NCI-H345 (cell line): ENCODE results near the gene PRDX5.
"Not testable (repeated sequence)": the region's sequence is repeated elsewhere in the genome, so short reads cannot be mapped to it uniquely, and the experiment has no call there.

ENCODE experiments used
- DNase-seq: peaks from one replicate; lab custom pipeline; 2025; lab: John Stamatoyannopoulos, UW

Gene PRDX5

DNA sequence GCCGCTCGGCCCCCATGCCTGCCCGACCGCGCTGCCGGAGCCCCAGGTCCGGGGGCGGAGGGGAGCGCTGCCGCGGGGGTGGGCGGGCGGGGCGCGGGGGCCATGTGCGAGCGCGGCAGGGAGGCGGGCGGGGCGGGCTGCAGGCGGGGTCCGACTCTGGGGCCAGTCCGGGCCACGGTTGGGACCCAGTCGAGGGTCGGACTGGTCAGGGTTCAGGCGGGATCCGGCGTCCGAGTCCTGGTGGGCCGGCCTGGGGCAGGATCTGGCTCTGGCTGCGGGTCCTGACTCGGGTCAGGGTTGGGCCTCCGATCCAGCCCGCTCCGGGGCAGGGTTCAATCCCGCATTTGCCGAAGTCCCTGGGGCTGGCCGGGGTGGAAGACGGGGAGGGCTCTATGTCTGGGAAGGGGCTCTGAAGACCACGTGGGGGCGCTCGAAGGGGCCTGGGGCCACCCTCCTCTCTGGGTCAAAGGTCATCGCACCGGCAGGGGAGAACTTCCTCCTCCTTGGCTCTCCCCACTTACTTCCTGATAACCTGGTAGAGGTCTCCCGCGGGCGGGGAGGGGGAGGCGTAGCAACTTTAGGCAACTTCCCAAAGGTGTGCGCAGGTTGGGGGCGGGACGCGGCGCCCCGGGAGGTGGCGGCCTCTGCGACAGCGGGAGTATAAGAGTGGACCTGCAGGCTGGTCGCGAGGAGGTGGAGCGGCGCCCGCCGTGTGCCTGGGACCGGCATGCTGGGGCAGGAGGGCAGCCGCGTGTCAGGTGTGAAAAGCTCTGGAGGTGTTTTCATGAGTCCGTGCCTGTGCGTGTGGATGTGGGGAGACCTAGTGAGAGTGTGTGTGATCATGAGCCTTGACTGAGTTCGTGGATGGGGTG is 12.0 kb upstream of the PRDX5 start:
- peak; percentile 61 for DNase-seq

DNA sequence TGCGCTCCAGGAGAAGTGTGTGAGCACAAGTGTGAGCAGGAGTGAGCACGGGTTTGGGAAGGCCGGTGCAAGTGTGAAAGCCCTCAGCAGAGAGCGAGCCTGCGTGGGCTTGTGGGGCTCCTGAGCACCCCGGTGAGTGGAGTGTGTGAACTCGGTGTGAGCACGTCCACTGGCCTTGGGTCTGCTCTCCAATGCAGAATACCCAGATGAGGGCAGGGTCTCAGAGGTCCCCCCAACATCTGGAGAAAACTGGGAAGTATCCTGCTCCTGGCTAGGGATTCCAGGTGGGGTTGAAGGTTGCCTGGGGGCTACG is 11.4 kb upstream of the PRDX5 start:
- DNase-seq, result no peak

DNA sequence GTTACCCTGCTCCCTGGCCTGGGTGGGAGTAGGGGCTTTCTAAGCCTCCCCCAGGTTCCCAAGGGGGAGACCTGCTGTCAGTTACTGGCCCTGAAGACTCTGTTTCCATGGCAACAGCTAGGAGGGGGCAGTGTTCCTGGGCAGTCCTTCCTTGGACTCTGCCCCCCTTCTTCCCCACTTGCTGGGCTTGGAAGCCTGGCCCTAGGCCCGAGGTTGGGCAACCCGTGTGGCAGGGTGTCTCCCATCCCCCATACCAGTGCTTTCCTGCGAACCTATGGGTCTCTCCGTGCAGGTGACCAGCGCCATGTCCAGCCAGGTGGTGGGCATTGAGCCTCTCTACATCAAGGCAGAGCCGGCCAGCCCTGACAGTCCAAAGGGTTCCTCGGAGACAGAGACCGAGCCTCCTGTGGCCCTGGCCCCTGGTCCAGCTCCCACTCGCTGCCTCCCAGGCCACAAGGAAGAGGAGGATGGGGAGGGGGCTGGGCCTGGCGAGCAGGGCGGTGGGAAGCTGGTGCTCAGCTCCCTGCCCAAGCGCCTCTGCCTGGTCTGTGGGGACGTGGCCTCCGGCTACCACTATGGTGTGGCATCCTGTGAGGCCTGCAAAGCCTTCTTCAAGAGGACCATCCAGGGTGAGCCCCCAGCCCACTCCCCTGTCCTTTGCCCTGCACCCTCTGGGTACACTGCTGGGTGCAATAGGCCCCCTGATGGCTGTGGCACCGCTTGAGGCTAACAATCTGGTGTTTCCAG is 10.9 kb upstream of the PRDX5 start:
- DNase-seq, result no peak

DNA sequence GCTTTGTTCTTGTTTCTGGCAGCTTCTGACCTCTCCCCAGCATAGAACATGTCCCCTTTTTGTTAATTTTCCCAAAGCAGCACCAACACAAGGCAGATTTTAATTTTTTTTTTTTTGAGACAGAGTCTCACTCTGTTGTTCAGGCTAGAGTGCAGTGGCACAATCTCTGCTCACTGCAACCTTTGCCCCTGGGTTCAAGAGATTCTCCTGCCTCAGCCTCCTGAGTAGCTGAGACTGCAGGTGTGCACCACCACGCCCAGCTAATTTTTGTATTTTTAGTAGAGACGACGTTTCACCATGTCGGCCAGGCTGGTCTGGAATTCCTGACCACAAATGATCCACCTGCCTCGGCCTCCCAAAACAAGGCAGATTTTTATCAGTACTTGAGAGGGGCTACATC is 10.1 kb upstream of the PRDX5 start:
- DNase-seq, result not testable (repeated sequence)

DNA sequence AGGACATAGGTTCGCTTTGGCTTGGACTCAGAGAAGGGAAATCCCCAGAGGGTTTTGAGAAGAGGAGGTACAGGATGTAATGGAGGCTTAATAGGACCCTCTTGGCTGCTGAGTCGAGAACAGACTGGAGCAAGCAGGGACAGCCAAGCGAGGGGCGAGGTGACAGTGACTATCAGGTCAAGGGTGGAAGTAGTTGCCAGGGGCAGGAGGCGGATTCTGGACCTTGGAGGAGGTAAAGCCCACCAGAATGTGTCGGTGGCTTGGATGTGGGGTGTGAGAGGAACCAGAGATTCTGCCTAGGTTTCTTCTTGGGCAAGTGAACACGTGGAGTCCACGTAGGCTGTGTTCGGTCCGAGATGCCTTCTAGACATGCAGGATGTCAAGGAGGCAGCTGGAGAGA is 5.0 kb upstream of the PRDX5 start:
- DNase-seq, result no peak

DNA sequence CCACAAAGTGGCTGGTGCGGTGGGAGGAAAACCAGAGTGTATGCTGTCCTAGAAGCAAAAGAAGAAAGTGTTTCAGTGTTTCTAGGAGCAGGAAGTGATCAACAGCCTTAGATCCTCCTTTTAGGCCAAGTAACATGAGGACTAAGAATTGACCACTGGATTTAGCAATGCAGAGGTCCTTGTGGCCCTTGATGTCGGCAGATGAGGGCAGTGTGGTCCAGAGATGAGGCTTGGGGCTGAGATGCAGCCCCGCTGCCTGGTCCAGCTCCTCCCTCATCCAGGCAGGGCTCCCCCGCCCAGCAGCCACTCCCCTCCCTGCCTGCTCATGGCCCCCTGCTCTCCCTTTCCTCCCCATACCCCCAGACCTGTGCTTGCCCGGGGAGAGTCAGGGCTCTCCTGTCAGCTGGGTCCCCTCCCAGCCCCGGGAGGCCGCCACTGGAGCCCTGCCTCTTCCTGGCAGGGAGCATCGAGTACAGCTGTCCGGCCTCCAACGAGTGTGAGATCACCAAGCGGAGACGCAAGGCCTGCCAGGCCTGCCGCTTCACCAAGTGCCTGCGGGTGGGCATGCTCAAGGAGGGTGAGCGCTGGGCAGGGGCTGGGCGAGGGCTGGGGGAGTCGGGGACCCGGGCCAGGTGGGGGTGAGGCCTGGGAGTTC is 4.3 kb upstream of the PRDX5 start:
- DNase-seq, result no peak

DNA sequence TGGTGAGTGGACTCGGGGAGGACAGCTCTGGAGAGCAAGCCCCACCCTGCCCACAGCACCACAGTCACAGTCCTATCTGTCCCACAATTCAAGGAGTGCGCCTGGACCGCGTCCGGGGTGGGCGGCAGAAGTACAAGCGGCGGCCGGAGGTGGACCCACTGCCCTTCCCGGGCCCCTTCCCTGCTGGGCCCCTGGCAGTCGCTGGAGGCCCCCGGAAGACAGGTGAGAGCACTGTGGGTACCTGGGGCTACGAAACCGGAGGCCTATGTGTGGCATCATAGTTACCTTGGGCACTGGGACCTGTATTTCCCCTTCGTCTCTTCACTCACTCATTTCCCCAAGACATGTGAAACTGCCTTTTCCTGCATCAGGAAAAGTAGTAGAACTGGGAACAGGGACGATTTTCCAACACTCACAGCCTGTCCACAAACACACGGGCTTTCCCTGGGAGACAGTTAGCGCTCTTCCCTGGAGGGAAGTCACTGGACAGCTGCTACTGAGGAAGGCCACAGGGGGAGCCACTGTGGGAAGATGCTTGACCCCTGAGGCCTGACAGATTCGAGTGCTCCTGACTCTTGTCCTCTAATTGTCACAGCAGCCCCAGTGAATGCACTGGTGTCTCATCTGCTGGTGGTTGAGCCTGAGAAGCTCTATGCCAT is 3.6 kb upstream of the PRDX5 start:
- DNase-seq, result no peak

DNA sequence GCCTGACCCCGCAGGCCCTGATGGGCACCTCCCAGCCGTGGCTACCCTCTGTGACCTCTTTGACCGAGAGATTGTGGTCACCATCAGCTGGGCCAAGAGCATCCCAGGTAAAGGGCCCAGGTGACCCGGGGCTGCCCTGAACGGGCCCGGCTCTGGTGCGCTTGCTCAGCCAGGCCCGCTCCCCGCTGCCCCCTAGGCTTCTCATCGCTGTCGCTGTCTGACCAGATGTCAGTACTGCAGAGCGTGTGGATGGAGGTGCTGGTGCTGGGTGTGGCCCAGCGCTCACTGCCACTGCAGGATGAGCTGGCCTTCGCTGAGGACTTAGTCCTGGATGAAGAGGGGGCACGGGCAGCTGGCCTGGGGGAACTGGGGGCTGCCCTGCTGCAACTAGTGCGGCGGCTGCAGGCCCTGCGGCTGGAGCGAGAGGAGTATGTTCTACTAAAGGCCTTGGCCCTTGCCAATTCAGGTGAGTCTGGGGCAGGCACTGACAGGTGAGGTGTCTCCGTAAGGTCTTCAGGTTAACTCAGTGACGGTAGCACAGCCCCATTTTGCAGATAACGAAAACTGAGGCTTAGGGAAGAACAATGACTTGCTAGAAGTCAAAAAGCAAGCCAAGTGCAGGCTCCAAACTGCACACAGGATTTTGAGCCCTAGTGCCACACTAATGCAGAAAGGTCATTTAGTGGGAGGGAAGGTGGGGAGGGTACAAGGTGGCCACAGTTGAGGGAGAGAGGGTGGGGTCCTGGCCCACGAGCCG is 2.9 kb upstream of the PRDX5 start:
- DNase-seq, result no peak

DNA sequence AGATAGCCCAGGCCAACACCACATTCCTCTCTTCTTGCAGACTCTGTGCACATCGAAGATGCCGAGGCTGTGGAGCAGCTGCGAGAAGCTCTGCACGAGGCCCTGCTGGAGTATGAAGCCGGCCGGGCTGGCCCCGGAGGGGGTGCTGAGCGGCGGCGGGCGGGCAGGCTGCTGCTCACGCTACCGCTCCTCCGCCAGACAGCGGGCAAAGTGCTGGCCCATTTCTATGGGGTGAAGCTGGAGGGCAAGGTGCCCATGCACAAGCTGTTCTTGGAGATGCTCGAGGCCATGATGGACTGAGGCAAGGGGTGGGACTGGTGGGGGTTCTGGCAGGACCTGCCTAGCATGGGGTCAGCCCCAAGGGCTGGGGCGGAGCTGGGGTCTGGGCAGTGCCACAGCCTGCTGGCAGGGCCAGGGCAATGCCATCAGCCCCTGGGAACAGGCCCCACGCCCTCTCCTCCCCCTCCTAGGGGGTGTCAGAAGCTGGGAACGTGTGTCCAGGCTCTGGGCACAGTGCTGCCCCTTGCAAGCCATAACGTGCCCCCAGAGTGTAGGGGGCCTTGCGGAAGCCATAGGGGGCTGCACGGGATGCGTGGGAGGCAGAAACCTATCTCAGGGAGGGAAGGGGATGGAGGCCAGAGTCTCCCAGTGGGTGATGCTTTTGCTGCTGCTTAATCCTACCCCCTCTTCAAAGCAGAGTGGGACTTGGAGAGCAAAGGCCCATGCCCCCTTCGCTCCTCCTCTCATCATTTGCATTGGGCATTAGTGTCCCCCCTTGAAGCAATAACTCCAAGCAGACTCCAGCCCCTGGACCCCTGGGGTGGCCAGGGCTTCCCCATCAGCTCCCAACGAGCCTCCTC is 2.0 kb upstream of the PRDX5 start:
- DNase-seq, result not testable (repeated sequence)

DNA sequence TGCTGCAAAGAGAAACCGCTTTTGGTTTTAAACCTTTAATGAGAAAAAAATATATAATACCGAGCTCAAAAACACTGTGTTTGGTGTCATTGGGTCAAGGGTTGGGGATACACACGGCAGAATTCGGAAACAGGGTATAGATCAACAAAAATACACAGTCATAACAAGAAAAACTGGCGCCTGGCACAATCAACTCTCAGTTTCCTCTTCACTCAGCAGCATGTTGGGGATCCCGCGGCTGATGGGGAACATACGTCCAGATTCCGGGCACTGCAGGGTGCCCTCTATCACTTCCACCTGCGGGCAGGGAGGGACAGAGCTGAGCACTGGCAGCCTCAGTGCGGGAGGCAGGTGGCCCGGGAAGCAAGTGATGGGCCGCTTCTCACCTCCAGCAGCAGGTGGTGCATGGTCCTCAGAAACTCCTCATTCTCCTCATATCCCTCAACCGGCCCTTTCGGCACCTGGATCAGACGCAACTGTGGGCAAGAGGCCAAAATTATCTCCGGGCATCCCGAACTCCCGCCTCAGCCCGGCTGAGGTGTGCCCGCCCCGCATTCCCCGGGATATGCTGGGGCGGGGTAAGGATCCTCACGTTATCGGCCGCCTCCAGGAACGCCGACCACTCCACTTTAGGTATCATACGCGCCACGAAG is 1.1 kb upstream of the PRDX5 start:
- DNase-seq, result peak; percentile 54

DNA sequence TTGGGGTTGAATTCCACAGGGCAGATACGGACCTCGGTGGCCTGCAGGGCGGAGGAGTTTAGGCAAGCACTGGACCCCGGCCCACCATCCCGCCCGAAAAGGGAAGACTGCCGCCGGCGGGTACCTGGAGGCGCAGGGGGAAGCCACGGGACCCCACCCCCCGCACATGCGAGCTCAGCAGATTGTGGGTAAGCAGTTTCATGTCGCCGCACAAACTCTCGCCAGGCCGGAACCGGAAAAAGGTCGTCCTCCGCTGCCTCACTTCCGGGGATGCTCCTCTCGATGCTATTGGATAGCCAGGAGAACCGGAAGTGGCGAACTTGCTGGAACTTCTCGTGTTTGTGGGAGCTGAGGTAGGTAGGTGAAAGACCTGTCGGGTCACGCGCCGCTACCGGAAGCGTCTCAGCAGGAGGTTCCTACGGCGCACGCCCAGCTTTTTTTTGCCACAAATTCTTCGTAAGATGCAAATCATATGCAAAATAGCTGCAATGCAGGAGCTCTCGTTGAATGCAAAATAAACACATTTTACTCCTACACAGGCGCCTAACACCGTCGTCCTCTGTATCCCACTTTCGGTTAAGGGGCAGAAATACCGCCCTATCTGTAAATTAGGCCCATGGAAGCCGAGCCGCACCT is 478 bp upstream of the PRDX5 start, which contains the start of gene TRMT112:
TRMT112 (minus strand) TSS at position 235 of the 636 bp plus-strand sequence; CDS start at position 202, 33 bp downstream.
- DNase-seq, result peak; percentile 99

DNA sequence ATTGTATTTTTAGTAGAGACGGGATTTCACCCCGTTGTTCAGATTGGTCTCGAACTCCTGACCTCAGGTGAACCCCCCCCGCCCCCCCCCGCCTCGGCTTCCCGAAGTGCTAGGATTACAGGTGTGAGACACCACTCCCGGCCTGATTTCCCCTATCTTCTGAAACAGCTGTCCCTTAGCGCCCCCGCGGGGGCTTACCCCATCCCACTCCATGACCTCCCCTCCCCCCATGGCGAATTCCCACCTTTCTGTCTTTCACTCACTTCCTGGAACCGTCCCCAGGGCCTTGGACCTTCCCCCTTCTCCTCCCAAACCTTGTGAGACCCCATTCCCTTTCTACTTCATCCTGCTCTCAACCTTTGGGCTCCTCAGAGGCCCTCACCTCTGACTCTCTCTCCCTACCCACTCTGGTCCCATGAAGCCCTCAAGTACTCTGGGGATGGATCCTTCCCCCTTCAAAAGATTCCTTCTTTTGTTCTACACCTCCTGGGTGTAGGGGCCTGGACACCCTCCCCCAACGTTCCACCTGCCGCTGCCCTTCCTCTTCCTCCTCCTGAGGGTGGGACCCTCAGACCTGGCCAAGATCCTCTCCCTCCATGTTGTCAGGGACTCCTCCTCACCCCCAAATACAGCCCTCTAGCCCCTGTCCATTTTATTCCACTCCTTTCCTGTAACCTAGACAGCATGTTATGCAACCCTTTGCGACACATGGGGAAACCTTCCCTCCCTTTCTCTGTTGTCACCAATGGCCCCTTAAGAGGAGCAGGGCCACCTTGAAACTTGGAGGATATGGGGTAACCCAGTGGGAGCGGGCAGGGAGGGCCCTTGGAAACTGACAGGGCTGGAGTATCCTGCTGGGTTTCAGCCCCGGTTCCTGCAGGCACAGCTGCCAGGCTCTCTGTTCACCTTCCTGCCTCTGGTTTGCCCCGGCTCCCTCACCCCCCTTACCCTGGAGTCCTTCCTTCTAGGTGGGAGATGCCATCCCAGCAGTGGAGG is 1.1 kb downstream of the PRDX5 start:
- no peak for DNase-seq

DNA sequence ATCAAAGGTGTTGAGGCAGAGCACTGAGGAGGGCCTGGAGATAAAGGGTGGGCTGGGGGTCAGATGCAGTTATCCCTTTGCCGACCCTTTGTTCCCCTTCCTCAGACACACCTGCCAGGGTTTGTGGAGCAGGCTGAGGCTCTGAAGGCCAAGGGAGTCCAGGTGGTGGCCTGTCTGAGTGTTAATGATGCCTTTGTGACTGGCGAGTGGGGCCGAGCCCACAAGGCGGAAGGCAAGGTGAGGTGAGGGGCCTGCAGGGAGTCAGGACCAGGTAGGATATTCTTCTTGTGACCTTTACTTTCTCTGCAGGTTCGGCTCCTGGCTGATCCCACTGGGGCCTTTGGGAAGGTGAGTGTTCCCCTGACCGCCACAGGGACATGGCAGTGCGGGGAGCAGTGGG is 2.6 kb downstream of the PRDX5 start:
- no peak for DNase-seq

DNA sequence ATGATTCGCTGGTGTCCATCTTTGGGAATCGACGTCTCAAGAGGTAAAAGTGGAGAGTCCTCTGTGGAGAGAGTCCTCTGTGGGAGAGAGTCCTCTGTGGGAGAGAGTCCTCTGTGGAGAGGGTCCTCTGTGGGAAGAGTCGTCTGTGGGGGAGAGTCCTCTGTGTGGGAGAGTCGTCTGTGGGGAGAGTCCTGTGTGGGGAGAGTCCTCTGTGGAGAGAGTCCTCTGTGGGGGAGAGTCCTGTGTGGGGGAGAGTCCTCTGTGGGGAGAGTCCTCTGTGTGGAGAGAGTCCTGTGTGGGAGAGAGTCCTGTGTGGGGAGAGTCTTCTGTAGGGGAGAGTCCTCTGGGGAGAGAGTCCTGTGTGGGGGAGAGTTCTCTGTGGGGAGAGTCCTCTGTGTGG is 3.1 kb downstream of the PRDX5 start:
- no peak for DNase-seq

DNA sequence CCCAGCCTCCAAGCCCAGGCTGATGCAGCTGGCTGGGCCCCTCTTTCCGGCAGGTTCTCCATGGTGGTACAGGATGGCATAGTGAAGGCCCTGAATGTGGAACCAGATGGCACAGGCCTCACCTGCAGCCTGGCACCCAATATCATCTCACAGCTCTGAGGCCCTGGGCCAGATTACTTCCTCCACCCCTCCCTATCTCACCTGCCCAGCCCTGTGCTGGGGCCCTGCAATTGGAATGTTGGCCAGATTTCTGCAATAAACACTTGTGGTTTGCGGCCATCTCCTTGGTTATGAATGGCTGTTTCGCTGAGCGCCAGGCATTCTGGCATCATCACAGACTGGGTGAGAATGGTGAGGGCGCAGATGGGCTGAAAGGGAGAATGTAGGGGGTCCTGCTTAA is 3.6 kb downstream of the PRDX5 start:
- DNase-seq, result no peak

DNA sequence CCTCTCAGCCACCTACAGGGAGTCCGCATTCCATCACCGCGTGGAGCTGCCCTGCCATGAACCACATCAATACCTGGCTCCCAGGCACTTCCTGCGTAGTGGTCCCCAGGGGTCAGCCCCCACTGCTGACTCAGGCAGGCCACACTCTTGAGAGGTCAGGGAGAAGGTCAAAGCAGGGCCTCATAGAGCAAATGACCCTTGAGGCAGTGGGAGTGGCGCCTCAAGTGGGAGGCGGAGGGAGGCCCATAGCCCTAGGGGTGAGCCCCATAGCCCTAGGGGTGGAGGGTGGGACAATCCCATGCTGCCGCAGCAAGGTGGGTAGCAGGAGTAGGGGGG is 5.0 kb downstream of the PRDX5 start:
- no peak for DNase-seq

DNA sequence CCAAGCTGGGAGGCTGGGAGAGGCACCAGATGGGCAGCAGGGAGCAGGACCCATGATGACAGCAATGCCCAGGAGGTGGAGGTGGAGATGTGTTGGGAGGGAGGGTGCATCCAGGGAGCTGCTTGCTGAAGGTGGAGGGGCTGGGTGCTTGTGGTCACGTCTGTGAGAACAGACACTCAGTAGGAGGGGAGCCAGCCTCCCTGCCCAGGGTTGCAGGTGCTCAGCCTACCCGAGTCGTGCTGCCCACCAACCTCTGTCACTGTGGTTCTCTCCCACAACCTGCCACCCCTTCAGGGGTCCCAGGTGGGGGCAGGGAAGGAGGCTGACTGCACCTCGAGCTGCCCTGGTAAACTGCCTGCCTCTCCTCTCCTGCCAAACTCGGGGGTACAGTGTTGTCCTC is 5.5 kb downstream of the PRDX5 start:
- DNase-seq, result no peak

DNA sequence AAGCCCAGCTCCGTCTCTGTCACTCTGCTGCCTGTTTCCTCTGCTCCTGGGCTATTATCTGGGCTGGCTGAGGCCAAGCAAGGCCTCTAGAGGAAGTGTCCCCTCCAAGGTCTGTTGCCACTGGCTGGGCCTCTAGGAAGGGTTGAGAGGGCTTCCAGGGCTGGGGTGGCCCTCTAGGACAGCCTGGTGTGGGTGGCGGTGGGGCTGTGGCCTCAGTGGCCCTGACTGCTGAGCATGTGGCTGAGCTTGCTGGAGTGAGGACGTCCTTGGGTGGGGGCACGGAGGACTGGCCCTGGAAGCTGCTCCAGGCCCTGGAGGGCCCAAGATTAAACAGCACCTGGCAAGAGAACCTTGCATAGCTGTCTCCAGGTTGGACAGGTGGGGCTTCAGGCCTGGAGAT is 6.1 kb downstream of the PRDX5 start:
- DNase-seq, result not testable (repeated sequence)
